Measurements from ENCODE around the gene CCDC18. TPM values are rescaled to one million over a fixed set of nuclear protein-coding genes. Genes with fewer than 3 reads are reported as not detected.

Gene CCDC18
- total RNA-seq, 4 donors from 2014 or later = under 0.01 to 16.3 (median 3.4) TPM

DNA sequence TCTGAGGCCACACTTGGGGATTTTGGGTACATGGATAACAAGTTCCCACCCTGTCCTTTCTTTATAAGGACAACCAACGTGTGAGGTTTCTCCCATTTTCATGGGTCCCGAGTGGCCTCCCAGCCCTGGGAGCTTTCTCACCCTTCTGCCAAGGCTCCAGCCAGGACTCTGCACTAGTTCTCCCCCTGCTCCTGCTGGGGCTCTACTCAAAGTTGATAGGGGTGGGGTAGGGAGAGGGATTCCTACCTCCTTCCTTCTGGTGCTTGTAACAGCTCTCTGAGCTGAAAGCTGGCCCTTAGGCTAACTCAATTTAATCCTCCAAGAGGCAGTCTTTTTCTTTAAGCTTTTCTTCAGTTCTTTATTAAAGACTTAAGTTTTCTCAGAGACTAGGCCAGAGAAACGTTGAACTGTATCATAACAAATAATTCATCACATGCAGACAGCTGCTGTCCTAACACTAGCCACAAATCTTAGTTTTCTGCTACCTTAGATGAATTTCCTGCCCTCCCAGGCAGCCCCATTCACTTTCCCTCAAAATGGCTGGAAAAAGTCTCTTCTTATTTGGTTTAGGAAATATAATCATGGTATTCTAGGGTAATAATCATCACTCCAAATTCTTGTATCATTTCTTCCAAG is 142.8 kb downstream of the CCDC18 start:
- TF ChIP-seq POLR2A (IDR thresholded peaks at IDR 0.05) = no peak
- TF ChIP-seq, protein P1, sequence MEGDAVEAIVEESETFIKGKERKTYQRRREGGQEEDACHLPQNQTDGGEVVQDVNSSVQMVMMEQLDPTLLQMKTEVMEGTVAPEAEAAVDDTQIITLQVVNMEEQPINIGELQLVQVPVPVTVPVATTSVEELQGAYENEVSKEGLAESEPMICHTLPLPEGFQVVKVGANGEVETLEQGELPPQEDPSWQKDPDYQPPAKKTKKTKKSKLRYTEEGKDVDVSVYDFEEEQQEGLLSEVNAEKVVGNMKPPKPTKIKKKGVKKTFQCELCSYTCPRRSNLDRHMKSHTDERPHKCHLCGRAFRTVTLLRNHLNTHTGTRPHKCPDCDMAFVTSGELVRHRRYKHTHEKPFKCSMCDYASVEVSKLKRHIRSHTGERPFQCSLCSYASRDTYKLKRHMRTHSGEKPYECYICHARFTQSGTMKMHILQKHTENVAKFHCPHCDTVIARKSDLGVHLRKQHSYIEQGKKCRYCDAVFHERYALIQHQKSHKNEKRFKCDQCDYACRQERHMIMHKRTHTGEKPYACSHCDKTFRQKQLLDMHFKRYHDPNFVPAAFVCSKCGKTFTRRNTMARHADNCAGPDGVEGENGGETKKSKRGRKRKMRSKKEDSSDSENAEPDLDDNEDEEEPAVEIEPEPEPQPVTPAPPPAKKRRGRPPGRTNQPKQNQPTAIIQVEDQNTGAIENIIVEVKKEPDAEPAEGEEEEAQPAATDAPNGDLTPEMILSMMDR (IDR thresholded peaks at IDR 0.05) = no peak
- no peaks in the 10 kb centered on the region for H3K27me3 ChIP-seq
- DNase-seq = no peak
- no peaks in the 10 kb centered on the region for H3K9me3 ChIP-seq
- H3K36me3 ChIP-seq = no peaks in the 10 kb centered on the region
- intact Hi-C loops (cut with DNase I; ENCODE audit: low total_unique reads) = no loop called here
- H3K4me1 ChIP-seq = no peaks in the 10 kb centered on the region
- no peak overlapping the region for H3K4me3 ChIP-seq
- H3K27ac ChIP-seq = no peak overlapping the region

DNA sequence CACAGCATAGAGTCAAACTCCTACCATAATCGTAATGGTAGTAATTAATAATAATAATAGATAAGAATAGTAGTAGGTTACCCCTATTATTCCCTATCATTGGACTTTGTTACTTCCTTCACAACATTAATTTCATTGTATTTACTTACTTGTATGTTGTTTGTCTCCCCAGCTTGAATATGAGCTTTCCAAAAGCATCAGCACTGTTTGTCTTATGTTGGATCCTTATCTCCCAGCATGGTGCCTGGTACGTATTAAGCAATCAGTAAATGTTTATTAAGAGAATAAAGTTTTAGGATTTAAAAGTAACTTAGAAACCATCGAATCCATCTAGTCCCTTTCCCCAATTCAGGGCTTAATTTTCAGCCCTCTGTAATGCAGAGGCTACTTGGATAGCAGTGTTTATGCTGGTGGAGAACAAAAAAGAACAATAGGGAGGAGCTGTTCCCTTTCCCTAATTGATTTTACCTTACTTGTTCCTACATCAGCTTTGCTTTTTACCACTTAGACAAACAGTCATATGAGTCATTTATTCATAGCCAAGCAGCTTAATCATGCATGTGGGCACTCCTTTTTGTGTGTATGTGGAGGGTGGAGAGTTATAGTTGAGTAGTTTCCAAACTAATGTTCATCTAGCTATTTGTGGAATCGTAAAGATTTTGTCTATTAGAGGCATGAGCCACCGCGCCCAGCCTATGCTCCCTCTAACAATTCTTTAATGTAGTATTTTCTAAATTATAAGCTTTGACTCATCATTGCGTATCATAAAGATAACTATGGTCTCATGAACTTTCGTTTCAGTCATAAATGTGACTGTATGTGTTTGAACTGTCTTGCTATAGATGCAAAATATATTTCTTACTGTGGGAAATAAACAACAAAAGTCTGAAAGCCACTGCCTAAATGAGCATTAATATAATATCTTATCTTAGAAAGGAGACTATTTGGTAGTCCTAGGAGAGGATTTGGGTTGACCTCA is 144.3 kb downstream of the CCDC18 start:
- H3K4me3 ChIP-seq = no peak overlapping the region
- H3K27me3 ChIP-seq = no peaks in the 10 kb centered on the region
- intact Hi-C loops (cut with DNase I; ENCODE audit: low total_unique reads) = no loop called here
- DNase-seq = no peak
- no peak for TF ChIP-seq POLR2A (IDR thresholded peaks at IDR 0.05)
- TF ChIP-seq, protein P1 (IDR thresholded peaks at IDR 0.05) = no peak
- no peaks in the 10 kb centered on the region for H3K9me3 ChIP-seq
- no peak overlapping the region for H3K27ac ChIP-seq
- H3K4me1 ChIP-seq = no peaks in the 10 kb centered on the region
- no peaks in the 10 kb centered on the region for H3K36me3 ChIP-seq

Small RNA genes within 50 kb of the gene (small RNA-seq; reads per million reads assigned to genes)
- gene AC126124.1 (not detected), gene AL139421.1 (not detected)

Other genes starting within 250 kb of the CCDC18 start
- 10 to 100 TPM; 15.5 to 28.4 (median 20.8) TPM for gene DIPK1A, start 219.3 kb upstream of the CCDC18 start, total RNA-seq
- gene MTF2, start 101.4 kb upstream of the CCDC18 start, total RNA-seq = 10 to 100 TPM; 29.1 to 70.9 (median 31.8) TPM
- 10 to 100 TPM in 3 of 4 donors, 1 to 10 TPM in 1; 6.9 to 47.1 (median 37.6) TPM for gene TMED5, start 311 bp upstream of the CCDC18 start, total RNA-seq
- 10 to 100 TPM; 19.5 to 83.1 (median 46.1) TPM for gene DR1, start 165.2 kb downstream of the CCDC18 start, total RNA-seq

All from uterus (tissue), 4 donors.